Endothelial cell of umbilical vein (primary cell): Measurements from ENCODE around the gene C10orf53. TPM values are rescaled to one million over a fixed set of nuclear protein-coding genes. Genes with fewer than 3 reads are reported as not detected.

Experiments
- BruUV-seq: library from RNA; stranded (reverse); fragments of 400-500 nt; replicated peaks from 2 replicates; lab custom pipeline; 2021; lab: Mats Ljungman, UMichigan
- CTCF ChIA-PET: fragments of 300-600, 350-600 bp; sonication (Branson Sonifier 250); formaldehyde crosslinking; loops from one replicate; lab custom pipeline; 2021; ENCODE audit warnings: antibody characterized with exemption, inconsistent platforms; lab: Charles Lee
- POLR2A ChIA-PET: fragments of 300-600, 350-600 bp; sonication (Branson Sonifier 250); formaldehyde crosslinking; loops from one replicate; lab custom pipeline; 2021; ENCODE audit warnings: antibody characterized with exemption, inconsistent platforms; lab: Charles Lee
- DNase-seq: peaks from one replicate; pipeline ENCODE4 v3.0.0-alpha.2; 2011; ENCODE audit warnings: low read depth, low spot score
- FAIRE-seq: peaks from 2 replicates; lab custom pipeline; 2011; peaks lifted over from hg19 to GRCh38; lab: Jason Lieb, UNC
- H2AFZ ChIP-seq: 2 replicates; pipeline ENCODE4 v1.6.0; 2012; ENCODE audit warnings: low read depth, low read length, control low read depth, inconsistent platforms
- H3K27ac ChIP-seq: 2 replicates; pipeline ENCODE4 v1.5.1; 2011; ENCODE audit warnings: low read depth, mild to moderate bottlenecking, control low read depth, low read length, moderate library complexity; ENCODE audit not compliant: insufficient read depth
- H3K27me3 ChIP-seq, 2 experiments: 2 replicates each; pipeline versions ENCODE4 v1.6.0 to v1.6.1; 2011; ENCODE audit warnings: low read length in 2 of 2, mixed read lengths in 1 of 2; ENCODE audit not compliant: control insufficient read depth in 2 of 2, insufficient read depth in 2 of 2
- H3K36me3 ChIP-seq, 2 experiments: 2 replicates in 1 of 2; 3 replicates in 1 of 2; pipeline ENCODE4 v1.5.1; 2011; ENCODE audit warnings: low read length in 2 of 2, mild to moderate bottlenecking in 1 of 2, moderate library complexity in 1 of 2; ENCODE audit not compliant: control insufficient read depth in 2 of 2, insufficient read depth in 2 of 2; ENCODE audit errors: extremely low read depth in 1 of 2
- H3K4me1 ChIP-seq: 3 replicates; pipeline ENCODE4 v1.5.1; 2011; ENCODE audit warnings: mild to moderate bottlenecking, low read length; ENCODE audit not compliant: control insufficient read depth, insufficient read depth; ENCODE audit errors: extremely low read depth
- H3K4me2 ChIP-seq: 2 replicates; pipeline ENCODE4 v1.6.1; 2011; ENCODE audit warnings: low read length, control low read depth, mixed read lengths; ENCODE audit not compliant: insufficient read depth
- H3K4me3 ChIP-seq, 3 experiments: fragments of 200-600 bp in 1 of 3; sonication (generic), shearing (Covaris generic) in 1 of 3; replicated peaks in 1 of 3; 2 replicates each; pipeline ENCODE4 v1.5.1; 2011 to 2016; ENCODE audit warnings: control low read depth in 3 of 3, low read length in 3 of 3, mild to moderate bottlenecking in 2 of 3, inconsistent platforms in 1 of 3, low read depth in 1 of 3, moderate library complexity in 1 of 3; ENCODE audit not compliant: insufficient read depth in 1 of 3
- H3K79me2 ChIP-seq: 2 replicates; pipeline ENCODE4 v1.6.0; 2012; ENCODE audit warnings: low read length, inconsistent platforms; ENCODE audit not compliant: control insufficient read depth, insufficient read depth
- H3K9ac ChIP-seq: replicated peaks from 2 replicates; pipeline ENCODE3; 2011; ENCODE audit warnings: low read length, control low read depth; ENCODE audit not compliant: insufficient read depth; ENCODE audit errors: extremely low read depth
- H3K9me1 ChIP-seq: replicated peaks from 3 replicates; pipeline ENCODE4 v1.6.0; 2011; ENCODE audit warnings: mild to moderate bottlenecking, low read length; ENCODE audit not compliant: control insufficient read depth, insufficient read depth; ENCODE audit errors: extremely low read depth
- H3K9me3 ChIP-seq: replicated peaks from 2 replicates; pipeline ENCODE4 v1.5.1; 2012; ENCODE audit warnings: low read length, inconsistent platforms; ENCODE audit not compliant: control insufficient read depth, insufficient read depth
- H4K20me1 ChIP-seq: replicated peaks from 2 replicates; pipeline ENCODE3; 2011; ENCODE audit warnings: mild to moderate bottlenecking, low read length; ENCODE audit not compliant: control insufficient read depth, insufficient read depth; ENCODE audit errors: extremely low read depth
- CTCF ChIP-seq, 2 donors: IDR thresholded peaks; 1 replicate in 1 of 2; 2 replicates in 1 of 2; pipeline ENCODE4 v1.5.1; 2011; ENCODE audit warnings: low read length in 2 of 2, mild to moderate bottlenecking in 2 of 2, moderate library complexity in 2 of 2, control low read depth in 1 of 2, inconsistent platforms in 1 of 2, low read depth in 1 of 2; ENCODE audit not compliant: insufficient read depth in 1 of 2; ENCODE audit errors: extremely low read depth in 1 of 2
- EZH2 ChIP-seq: IDR thresholded peaks from 2 replicates; pipeline ENCODE4 v1.6.1; 2012; ENCODE audit warnings: borderline replicate concordance, low read depth, mild to moderate bottlenecking, moderate library complexity, low read length, inconsistent platforms; ENCODE audit not compliant: severe bottlenecking
- FOS ChIP-seq: IDR thresholded peaks from 2 replicates; pipeline ENCODE4 v1.6.1; 2011; ENCODE audit warnings: mild to moderate bottlenecking, low read length, moderate library complexity, borderline replicate concordance; ENCODE audit not compliant: insufficient read depth
- GATA2 ChIP-seq: IDR thresholded peaks from 2 replicates; pipeline ENCODE4 v1.7.0; 2011; ENCODE audit warnings: low read depth, mild to moderate bottlenecking, moderate library complexity, mixed read lengths, low read length; ENCODE audit not compliant: insufficient read length, insufficient read depth
- JUN ChIP-seq: IDR thresholded peaks from 2 replicates; pipeline ENCODE4 v1.6.1; 2011; ENCODE audit warnings: borderline replicate concordance, low read depth; ENCODE audit not compliant: insufficient read length, insufficient read depth
- MAX ChIP-seq: IDR thresholded peaks from 2 replicates; pipeline ENCODE4 v1.6.1; 2011; ENCODE audit not compliant: insufficient read depth, insufficient read length
- MYC ChIP-seq: IDR thresholded peaks from one replicate; pipeline ENCODE4 v1.6.1; 2011; ENCODE audit warnings: mild to moderate bottlenecking, low read depth, low read length
- POLR2A ChIP-seq: IDR thresholded peaks from 2 replicates; pipeline ENCODE4 v1.6.1; 2012; ENCODE audit warnings: low read depth, mild to moderate bottlenecking, control low read depth, low read length
- POLR2AphosphoS5 ChIP-seq: IDR thresholded peaks from 2 replicates; pipeline ENCODE4 v1.6.1; 2012; ENCODE audit warnings: low read depth, mild to moderate bottlenecking, control low read depth, low read length, moderate library complexity; ENCODE audit not compliant: insufficient read depth
- dilution Hi-C: fragments of 300-500 bp; cut with MboI; formaldehyde crosslinking; loops from one replicate; pipeline ENCODE4 v1.15.0; 2019; ENCODE audit warnings: low sequenced_read_pairs; ENCODE audit not compliant: extremely low pct_ligation_motif_present
- intact Hi-C: fragments of 100-400 bp; cut with micrococcal nuclease; formaldehyde crosslinking; loops from one replicate; pipeline ENCODE4 v1.10.0; 2022
- polyA plus RNA-seq, 4 experiments: library from polyadenylated mRNA; depleted of rRNA in 3 of 4; stranded (reverse) in 3 of 4; unstranded in 1 of 4; fragments of >200 nt; gene quantifications; 2 replicates each; pipeline versions ENCODE4 v1.2.1 to v1.2.3, GENCODE V29; 2011 to 2012; ENCODE audit warnings: missing spikeins in 1 of 4
- total RNA-seq: library from RNA; stranded (reverse); gene quantifications from 2 replicates; pipeline ENCODE4 v1.2.3, GENCODE V29; 2021

The C10orf53 gene
- total and polyA plus RNA-seq, 2 donors (not counting 3 experiments of a cell fraction or from before 2014, with no cell fraction given), result not detected

DNA sequence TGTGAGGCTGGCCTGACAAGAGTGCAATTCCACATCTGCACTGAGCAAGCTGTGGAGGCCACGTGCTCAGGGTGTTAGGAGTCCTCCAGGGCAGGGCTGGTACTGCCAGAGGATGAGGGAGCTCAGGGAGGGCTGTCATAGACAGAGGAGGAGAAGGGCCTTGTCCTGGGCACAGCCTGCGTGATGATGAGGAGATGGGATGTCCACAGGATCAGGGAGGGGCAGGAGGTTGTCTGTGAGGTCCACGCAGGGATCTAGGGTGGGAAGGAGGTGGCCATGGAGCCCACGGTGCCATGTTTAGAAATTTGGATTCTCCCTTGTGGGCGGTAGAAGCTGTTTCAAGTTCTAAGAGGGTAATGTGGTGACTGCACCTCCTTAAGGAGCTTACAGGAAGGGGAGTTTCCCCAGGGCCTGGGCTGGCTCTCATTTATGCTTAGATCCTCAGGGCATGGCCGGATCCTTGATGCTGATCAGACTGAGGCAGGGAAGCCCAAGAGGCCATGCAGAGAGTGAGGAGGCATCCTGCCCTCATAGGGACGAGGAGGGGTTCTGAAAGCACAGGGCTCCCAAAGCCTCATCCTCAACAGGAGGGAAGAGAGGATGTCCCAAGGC, 35.3 kb upstream of the C10orf53 start:
- no peak for DNase-seq
- CTCF ChIA-PET, result interaction anchor here (1.6 kb wide), 1 partner anchor 12 kb away, joined by 4 read pairs; no protein-coding TSS in a partner anchor

GRCh38 chr10:49645417-49645816, 34.0 kb upstream of the C10orf53 start:
- POLR2A ChIA-PET, result no interaction called here
- no peak overlapping the region for H2AFZ ChIP-seq
- no peaks in the 10 kb centered on the region for H3K4me1 ChIP-seq
- H3K79me2 ChIP-seq, result no peaks in the 10 kb centered on the region
- FAIRE-seq (no peak), DNase-seq (no peak)
- H3K27me3 ChIP-seq, result peaks cover 0 to 2% of the 10 kb centered on the region in 2 experiments
- H3K9me1 ChIP-seq, result no peaks in the 10 kb centered on the region
- no peak overlapping the region for H3K4me3 ChIP-seq
- CTCF ChIA-PET, result interaction anchor here (1.6 kb wide), 1 partner anchor 10 kb away, joined by 4 read pairs; no protein-coding TSS in a partner anchor
- no peak overlapping the region for H3K27ac ChIP-seq
- H3K36me3 ChIP-seq, result no peaks in the 10 kb centered on the region
- H4K20me1 ChIP-seq, result no peaks in the 10 kb centered on the region
- dilution Hi-C loops (no loop called here), intact Hi-C loops (no loop called here)
- BruUV-seq, result no TSS peak
- no peak overlapping the region for H3K4me2 ChIP-seq
- H3K9me3 ChIP-seq, result no peaks in the 10 kb centered on the region
- H3K9ac ChIP-seq, result no peak overlapping the region
- TF ChIP-seq POLR2AphosphoS5, result no peak
- TF ChIP-seq MAX, result no peak
- TF ChIP-seq GATA2, result no peak
- TF ChIP-seq POLR2A, result no peak
- TF ChIP-seq MYC, result no peak
- no peak for TF ChIP-seq JUN
- no peak for TF ChIP-seq EZH2
- no peak for TF ChIP-seq FOS
- TF ChIP-seq CTCF (IDR thresholded peaks at IDR 0.05; ENCODE audit: extremely low read depth in 1 of 2, insufficient read depth in 1 of 2, low read depth in 1 of 2, low read length in 2 of 2), result no peak

More for the DNA sequence above, 35.3 kb upstream of the C10orf53 start:
- POLR2A ChIA-PET, result no interaction called here
- TF ChIP-seq POLR2AphosphoS5, result no peak
- no TSS peak for BruUV-seq
- H3K36me3 ChIP-seq, result no peaks in the 10 kb centered on the region
- intact Hi-C loops (no loop called here), dilution Hi-C loops (no loop called here)
- no peaks in the 10 kb centered on the region for H3K9me3 ChIP-seq
- peaks cover 0 to 4% of the 10 kb centered on the region in 2 experiments for H3K27me3 ChIP-seq
- no peaks in the 10 kb centered on the region for H3K9me1 ChIP-seq
- no peak overlapping the region for H3K4me3 ChIP-seq
- H4K20me1 ChIP-seq, result no peaks in the 10 kb centered on the region
- H3K4me2 ChIP-seq, result no peak overlapping the region
- no peaks in the 10 kb centered on the region for H3K4me1 ChIP-seq
- H3K9ac ChIP-seq, result no peak overlapping the region
- FAIRE-seq, result no peak
- H3K27ac ChIP-seq, result no peak overlapping the region
- H3K79me2 ChIP-seq, result no peaks in the 10 kb centered on the region
- H2AFZ ChIP-seq, result no peak overlapping the region
